H9 (cell line): Measurements from ENCODE around the gene ZNF578. TPM values are rescaled to one million over a fixed set of nuclear protein-coding genes. Genes with fewer than 3 reads are reported as not detected.

Experiments
- DNase-seq: peaks from one replicate; pipeline ENCODE4 v3.0.0-alpha.2; 2017
- H2AFZ ChIP-seq: one replicate; pipeline ENCODE4 v1.6.1; 2013; ENCODE audit warnings: mild to moderate bottlenecking, low read length, control low read depth, moderate library complexity
- H2AK5ac ChIP-seq: 2 replicates; pipeline ENCODE4 v1.6.1; 2013; ENCODE audit warnings: low read length, control low read depth, mixed read lengths; ENCODE audit not compliant: insufficient read length
- H2BK120ac ChIP-seq: one replicate; pipeline ENCODE4 v1.6.1; 2013; ENCODE audit warnings: low read depth, mild to moderate bottlenecking, low read length, control low read depth, inconsistent platforms; ENCODE audit not compliant: poor library complexity, severe bottlenecking
- H2BK12ac ChIP-seq: 2 replicates; pipeline ENCODE4 v1.6.1; 2013; ENCODE audit warnings: low read length, control low read depth, mixed read lengths, low read depth; ENCODE audit not compliant: insufficient read length
- H2BK15ac ChIP-seq: 2 replicates; pipeline ENCODE4 v1.6.1; 2013; ENCODE audit warnings: low read depth, low read length, control low read depth
- H2BK20ac ChIP-seq: one replicate; pipeline ENCODE4 v1.6.1; 2013; ENCODE audit warnings: low read depth, mild to moderate bottlenecking, low read length, control low read depth, inconsistent platforms; ENCODE audit not compliant: poor library complexity, severe bottlenecking
- H2BK5ac ChIP-seq: 2 replicates; pipeline ENCODE4 v1.6.1; 2013; ENCODE audit warnings: low read length, control low read depth, mixed read lengths; ENCODE audit not compliant: insufficient read length
- H3K14ac ChIP-seq: 2 replicates; pipeline ENCODE4 v1.6.1; 2013; ENCODE audit warnings: low read length, control low read depth; ENCODE audit not compliant: insufficient read depth
- H3K18ac ChIP-seq: 2 replicates; pipeline ENCODE4 v1.6.1; 2013; ENCODE audit warnings: low read depth, mild to moderate bottlenecking, mixed read lengths, low read length, control low read depth; ENCODE audit not compliant: insufficient read length
- H3K23ac ChIP-seq: 2 replicates; pipeline ENCODE4 v1.6.1; 2013; ENCODE audit warnings: low read length, control low read depth, mixed read lengths, low read depth; ENCODE audit not compliant: insufficient read length
- H3K23me2 ChIP-seq: 2 replicates; pipeline ENCODE4 v1.6.1; 2013; ENCODE audit warnings: low read depth, mild to moderate bottlenecking, mixed read lengths, low read length, control low read depth; ENCODE audit not compliant: insufficient read length, poor library complexity, severe bottlenecking
- H3K27ac ChIP-seq: 2 replicates; pipeline ENCODE4 v1.5.1; 2013; ENCODE audit warnings: low read length, control low read depth, mixed read lengths, low read depth; ENCODE audit not compliant: insufficient read length
- H3K27me3 ChIP-seq: 2 replicates; pipeline ENCODE4 v1.6.1; 2013; ENCODE audit warnings: low read length, control low read depth, inconsistent platforms; ENCODE audit not compliant: insufficient read depth
- H3K4ac ChIP-seq: 2 replicates; pipeline ENCODE4 v1.6.1; 2013; ENCODE audit warnings: low read depth, mild to moderate bottlenecking, control low read depth, inconsistent platforms, low read length, moderate library complexity
- H3K4me1 ChIP-seq: 2 replicates; pipeline ENCODE4 v1.6.1; 2013; ENCODE audit warnings: low read length, control low read depth, inconsistent platforms; ENCODE audit not compliant: insufficient read depth
- H3K4me2 ChIP-seq: 2 replicates; pipeline ENCODE4 v1.6.1; 2013; ENCODE audit warnings: low read length, control low read depth, mixed read lengths; ENCODE audit not compliant: insufficient read length, insufficient read depth
- H3K56ac ChIP-seq: 2 replicates; pipeline ENCODE4 v1.6.1; 2013; ENCODE audit warnings: low read depth, mild to moderate bottlenecking, mixed read lengths, low read length, control low read depth; ENCODE audit not compliant: insufficient read length
- H3K79me1 ChIP-seq: 2 replicates; pipeline ENCODE4 v1.6.1; 2013; ENCODE audit warnings: low read depth, mild to moderate bottlenecking, moderate library complexity, low read length, control low read depth, inconsistent platforms; ENCODE audit not compliant: insufficient read depth, poor library complexity, severe bottlenecking
- H3K79me2 ChIP-seq: 2 replicates; pipeline ENCODE4 v1.6.1; 2013; ENCODE audit warnings: low read length, control low read depth, inconsistent platforms; ENCODE audit not compliant: insufficient read depth
- H3K9ac ChIP-seq: 2 replicates; pipeline ENCODE4 v1.6.1; 2013; ENCODE audit warnings: low read length, control low read depth, mixed read lengths; ENCODE audit not compliant: insufficient read length; ENCODE audit errors: extremely low read depth
- H3K9me3 ChIP-seq: one replicate; pipeline ENCODE4 v1.6.1; 2013; ENCODE audit warnings: low read depth, low read length, inconsistent platforms; ENCODE audit not compliant: control insufficient read depth
- H3T11ph ChIP-seq: one replicate; pipeline ENCODE4 v1.6.1; 2013; ENCODE audit warnings: mild to moderate bottlenecking, low read length, control low read depth, inconsistent platforms
- H4K20me1 ChIP-seq: one replicate; pipeline ENCODE4 v1.6.1; 2013; ENCODE audit not compliant: control insufficient read depth, insufficient read length, insufficient read depth
- H4K5ac ChIP-seq: 2 replicates; pipeline ENCODE4 v1.6.1; 2013; ENCODE audit warnings: low read depth, mild to moderate bottlenecking, mixed read lengths, low read length, control low read depth; ENCODE audit not compliant: insufficient read length
- H4K8ac ChIP-seq: replicated peaks from 2 replicates; pipeline ENCODE4 v1.6.1; 2013; ENCODE audit warnings: low read length, control low read depth, mixed read lengths, low read depth; ENCODE audit not compliant: insufficient read length
- H4K91ac ChIP-seq: 2 replicates; pipeline ENCODE4 v1.6.1; 2013; ENCODE audit warnings: low read depth, mild to moderate bottlenecking, moderate library complexity, mixed read lengths, low read length, control low read depth; ENCODE audit not compliant: insufficient read length
- H3K27ac Mint-ChIP-seq, 3 experiments: 2 replicates in 2 of 3; 3 replicates in 1 of 3; pipeline ENCODE4 v1.8.0; 2020 to 2021; ENCODE audit warnings: mixed read lengths in 3 of 3, mild to moderate bottlenecking in 1 of 3, moderate library complexity in 1 of 3
- H3K27me3 Mint-ChIP-seq: 2 replicates; pipeline ENCODE4 v1.8.0; 2021; ENCODE audit warnings: low read depth, mild to moderate bottlenecking, moderate library complexity, mixed read lengths
- H3K36me3 Mint-ChIP-seq, 3 experiments: 2 replicates in 2 of 3; 3 replicates in 1 of 3; pipeline ENCODE4 v1.8.0; 2020 to 2021; ENCODE audit warnings: low read depth in 3 of 3, mixed read lengths in 3 of 3; ENCODE audit not compliant: insufficient read depth in 1 of 3
- H3K4me1 Mint-ChIP-seq, 2 experiments: 2 replicates each; pipeline ENCODE4 v1.8.0; 2020; ENCODE audit warnings: mixed read lengths in 2 of 2
- H3K4me3 Mint-ChIP-seq, 2 experiments: 2 replicates in 1 of 2; 3 replicates in 1 of 2; pipeline ENCODE4 v1.8.0; 2020 to 2021; ENCODE audit warnings: mild to moderate bottlenecking in 2 of 2, mixed read lengths in 2 of 2, moderate library complexity in 1 of 2
- H3K9me3 Mint-ChIP-seq, 2 experiments: 2 replicates in 1 of 2; 3 replicates in 1 of 2; pipeline ENCODE4 v1.8.0; 2020; ENCODE audit warnings: mild to moderate bottlenecking in 2 of 2, mixed read lengths in 2 of 2, moderate library complexity in 1 of 2
- CTCF ChIP-seq: fragments of 200-600 bp; sonication (generic); conservative IDR thresholded peaks from 3 replicates; pipeline ENCODE4 v1.8.0; 2021; ENCODE audit warnings: antibody characterized with exemption, mild to moderate bottlenecking
- whole genome bisulfite sequencing: extraction: QIAGEN DNeasy Blood & Tissue Kit; methylation state at CpG from one replicate; pipeline ENCODE4 v1.1.7; 2013; ENCODE audit warnings: missing lambda C conversion rate, low lambda C conversion rate, mixed read lengths; ENCODE audit not compliant: insufficient read length; ENCODE audit errors: extremely low coverage; 5-methylcytosine and 5-hydroxymethylcytosine counted together
- long read RNA-seq: library from polyadenylated mRNA; unstranded; transcript quantifications from one replicate; pipeline ENCODE4 v2.0.0, GENCODE V29; 2020
- total RNA-seq: library from RNA; stranded (reverse); gene quantifications from 2 replicates; pipeline ENCODE4 v1.2.1, GENCODE V29; 2021

Gene ZNF578
- total RNA-seq: 5.1 and 5.3 TPM in 2 replicates
- long read RNA-seq, transcript ZNF578-205 (4 exons, 814 nt): major isoform, 13 of 17 reads
- long read RNA-seq, partial matches to known transcripts: 2 of 17 reads
- long read RNA-seq, other reads (novel, unspliced or antisense): 2 of 17 reads

- Histone ChIP-seq H3K4me1 (no peaks in the 10 kb centered on the region), H3T11ph (no peak within 1 kb of the TSS), H3K4me2 (no peak within 1 kb of the TSS), H2BK15ac (no peak within 1 kb of the TSS), H3K56ac (no peak within 1 kb of the TSS), H3K18ac (no peak within 1 kb of the TSS), H2AK5ac (no peak within 1 kb of the TSS), H2BK120ac (no peak within 1 kb of the TSS), H3K79me1 (no peaks in the 10 kb centered on the region), H3K9ac (no peak within 1 kb of the TSS), H3K14ac (no peak within 1 kb of the TSS), H3K9me3 (peaks cover 55% of the 10 kb centered on the region), H3K27ac (no peak within 1 kb of the TSS), H4K91ac (no peak within 1 kb of the TSS), H3K79me2 (no peaks in the 10 kb centered on the region), H3K23me2 (no peaks in the 10 kb centered on the region), H2BK12ac (no peak within 1 kb of the TSS), H3K23ac (no peak within 1 kb of the TSS), H3K27me3 (no peaks in the 10 kb centered on the region), H2AFZ (no peak within 1 kb of the TSS), H4K5ac (no peak within 1 kb of the TSS), H2BK5ac (no peak within 1 kb of the TSS), H4K20me1 (no peaks in the 10 kb centered on the region), H2BK20ac (no peak within 1 kb of the TSS), H4K8ac (no peak within 1 kb of the TSS), H3K4ac (no peak within 1 kb of the TSS)
- Mint-ChIP-seq H3K27me3 (peaks cover 8% of the 10 kb centered on the region), H3K4me1 (no peaks in the 10 kb centered on the region), H3K9me3 (peaks cover 90 to 92% of the 10 kb centered on the region in 2 experiments), H3K27ac (no peak within 1 kb of the TSS), H3K36me3 (peaks cover 8 to 21% (median 21%) of the 10 kb centered on the region in 3 experiments; a peak in 6 of 7 replicates), H3K4me3 (no peak within 1 kb of the TSS)
- TF ChIP-seq CTCF: no peak
- no CpG with 5 or more reads among the region's 48 CpGs for WGBS
- no peak for DNase-seq
These were observed at the start of gene ZNF578 for GRCh38 chr19:52453324-52454094. ZNF578 (plus strand) TSS chr19:52453553; CDS start chr19:52501846, 48,293 bp downstream.
